DMS114 treated with DMSO at 0.1 percent for 48 hours (cell line): ENCODE data around the gene SLC9A1.

ENCODE experiments used
- DNase-seq: peaks from one replicate; lab custom pipeline; 2025; ENCODE audit not compliant: unreplicated experiment; lab: John Stamatoyannopoulos, UW

The SLC9A1 gene

DNA sequence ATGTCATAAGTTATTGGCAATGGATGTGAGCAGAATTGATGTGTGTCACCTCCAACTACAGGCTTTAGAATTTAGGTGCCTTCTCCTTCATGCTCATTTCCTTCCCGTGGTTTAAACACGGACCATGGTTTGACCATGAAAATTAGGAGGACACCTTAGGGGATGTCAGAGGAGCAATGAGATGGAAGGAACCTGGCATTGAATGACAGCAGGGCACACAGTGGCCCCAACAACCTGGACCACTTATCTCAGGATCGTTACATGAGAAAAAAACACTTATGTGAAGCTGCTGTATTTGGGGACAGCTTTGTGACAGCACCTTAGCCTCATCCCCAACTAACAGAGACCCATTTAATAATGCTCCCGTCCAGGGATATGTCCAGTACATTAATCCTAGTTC is 70.8 kb downstream of the SLC9A1 start:
- DNase-seq = no peak

DNA sequence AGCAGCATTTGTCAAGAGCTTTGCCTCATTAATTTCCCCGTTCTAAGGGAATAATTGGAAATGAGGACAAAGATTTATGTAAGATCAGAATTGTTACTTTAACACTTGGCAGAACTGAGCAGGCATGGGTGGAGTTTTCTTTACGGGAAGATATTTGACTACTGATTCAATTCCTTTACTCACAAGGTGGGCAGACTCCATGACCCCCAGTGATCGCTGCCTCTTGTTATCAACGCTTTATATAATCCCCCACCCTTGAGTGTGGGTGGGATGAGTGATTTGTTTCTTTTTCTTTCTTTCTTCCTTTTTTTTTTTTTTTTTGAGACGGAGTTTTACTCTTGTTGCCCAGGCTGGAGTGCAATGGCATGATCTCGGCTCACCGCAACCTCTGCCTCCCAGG is 77.0 kb downstream of the SLC9A1 start:
- no peak for DNase-seq

DNA sequence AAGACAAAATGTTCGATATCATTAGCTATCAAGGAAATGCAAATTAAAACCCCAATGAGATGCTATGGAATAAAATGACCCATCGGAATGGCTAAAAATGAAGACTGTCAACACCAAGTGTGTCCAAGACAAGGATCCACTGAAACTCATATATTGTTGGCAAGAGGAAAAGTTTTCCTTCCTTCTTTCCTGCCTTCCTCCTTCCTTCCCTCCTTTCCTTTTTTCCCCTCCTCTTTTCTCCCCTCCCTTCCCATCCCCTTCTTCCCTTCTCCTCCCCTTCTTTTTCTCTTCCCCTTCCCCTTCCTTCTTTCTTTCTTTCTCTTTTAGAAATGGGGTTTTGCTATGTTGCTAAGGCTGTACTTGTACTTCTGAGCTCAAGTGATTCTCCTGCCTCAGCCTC is 78.1 kb downstream of the SLC9A1 start:
- no peak for DNase-seq

DNA sequence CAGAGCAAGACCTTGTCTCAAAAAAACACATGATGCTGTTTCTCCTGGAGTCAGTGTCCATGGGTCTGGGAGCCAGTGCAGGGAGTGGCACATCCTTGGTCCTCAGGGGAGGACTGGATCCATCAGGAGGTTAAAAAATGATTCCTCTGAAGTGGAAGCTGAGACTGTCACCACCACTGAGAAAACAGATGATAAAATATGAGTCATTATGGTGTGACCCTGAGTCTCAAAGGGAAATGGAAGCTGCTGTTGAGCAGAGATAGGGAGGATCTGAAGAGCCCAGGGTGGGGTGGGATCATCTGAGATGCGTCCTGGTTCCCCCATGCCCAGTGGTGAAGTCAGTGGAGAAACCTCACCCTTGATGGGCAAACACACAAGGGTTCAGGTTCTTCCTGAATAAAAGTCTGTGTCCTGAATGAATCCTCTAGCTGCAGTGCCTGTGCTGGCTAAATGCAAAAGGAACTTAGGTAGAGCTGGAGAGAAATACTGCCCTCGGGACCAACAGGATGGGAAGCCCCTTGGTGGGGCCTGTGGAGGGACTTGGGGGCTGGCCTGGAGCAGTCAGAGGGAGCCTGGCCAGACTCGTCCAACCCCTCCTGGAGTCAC is 80.6 kb downstream of the SLC9A1 start:
- no peak for DNase-seq

- no peak for DNase-seq
Observed at GRCh38 chr1:27071049-27071416, 83.9 kb downstream of the SLC9A1 start.

- DNase-seq = no peak
Observed at GRCh38 chr1:27070390-27071048, 84.4 kb downstream of the SLC9A1 start.

DNA sequence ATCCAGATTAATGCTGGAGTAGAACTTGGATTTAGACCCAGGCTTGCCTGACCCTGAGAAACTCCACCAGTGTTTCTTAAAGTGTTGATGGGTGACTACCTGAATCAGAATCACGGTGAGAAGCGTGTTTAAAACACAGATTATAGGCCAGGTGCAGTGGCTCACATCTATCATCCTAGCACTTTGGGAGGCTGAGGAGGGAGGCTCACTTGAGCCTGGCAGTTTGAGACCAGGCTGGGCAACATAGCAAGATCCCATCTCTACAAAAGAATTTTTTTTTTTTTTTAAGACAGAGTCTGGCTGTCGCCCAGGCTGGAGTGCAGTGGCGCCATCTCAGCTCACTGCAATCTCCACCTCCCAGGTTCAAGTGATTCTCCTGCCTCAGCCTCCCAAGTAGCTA is 86.0 kb downstream of the SLC9A1 start:
- no peak for DNase-seq

DNA sequence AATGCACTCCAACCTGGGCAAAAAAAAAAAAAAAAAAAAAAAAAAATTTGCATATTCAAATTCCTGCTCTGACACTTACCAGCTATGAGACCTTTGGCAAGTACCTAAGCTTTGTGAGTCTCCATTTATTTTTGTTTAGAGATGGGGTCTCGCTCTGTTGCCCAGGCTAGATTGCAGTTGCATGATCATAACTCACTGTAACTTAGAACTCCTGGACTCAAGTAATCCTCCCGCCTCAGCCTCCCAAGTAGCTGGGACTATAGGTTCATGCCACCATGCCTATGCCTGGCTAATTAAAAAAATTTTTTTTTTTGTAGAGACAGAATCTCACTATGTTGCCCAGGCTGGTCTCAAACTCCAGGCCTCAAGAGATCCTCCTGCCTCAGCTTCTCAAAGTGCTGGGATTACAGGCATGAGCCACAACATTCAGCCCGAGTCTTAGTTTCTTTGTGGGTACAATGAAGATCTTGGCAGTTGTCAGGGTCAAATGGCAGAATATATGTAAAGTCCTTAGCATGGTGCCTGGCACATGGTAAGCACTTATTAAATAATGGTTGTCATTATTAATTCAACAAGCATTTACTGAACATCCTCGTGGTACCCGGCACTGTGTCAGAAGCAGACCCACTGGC is 88.8 kb downstream of the SLC9A1 start:
- no peak for DNase-seq

DNA sequence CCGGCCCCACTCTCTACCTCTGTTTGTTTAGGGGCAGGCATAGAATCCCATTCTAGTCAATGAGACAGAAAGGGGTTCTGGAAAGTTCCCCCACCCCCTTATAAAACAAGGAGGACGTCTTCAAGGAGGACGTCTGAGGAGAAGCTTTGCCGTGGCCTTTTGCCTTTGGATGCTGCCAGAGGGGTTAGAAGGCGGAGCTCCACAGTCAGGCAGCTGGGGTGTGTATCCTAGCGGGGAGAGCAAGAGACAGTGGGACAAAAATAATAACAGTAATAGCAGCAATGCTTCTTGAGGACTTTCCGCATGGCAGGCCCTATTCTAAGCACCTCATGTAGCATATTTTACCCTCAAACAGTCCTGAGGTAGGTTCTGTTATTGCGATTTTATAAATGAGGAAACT is 94.0 kb downstream of the SLC9A1 start:
- no peak for DNase-seq

- no peak for DNase-seq
Observed at GRCh38 chr1:27058966-27059669, 95.8 kb downstream of the SLC9A1 start.

DNA sequence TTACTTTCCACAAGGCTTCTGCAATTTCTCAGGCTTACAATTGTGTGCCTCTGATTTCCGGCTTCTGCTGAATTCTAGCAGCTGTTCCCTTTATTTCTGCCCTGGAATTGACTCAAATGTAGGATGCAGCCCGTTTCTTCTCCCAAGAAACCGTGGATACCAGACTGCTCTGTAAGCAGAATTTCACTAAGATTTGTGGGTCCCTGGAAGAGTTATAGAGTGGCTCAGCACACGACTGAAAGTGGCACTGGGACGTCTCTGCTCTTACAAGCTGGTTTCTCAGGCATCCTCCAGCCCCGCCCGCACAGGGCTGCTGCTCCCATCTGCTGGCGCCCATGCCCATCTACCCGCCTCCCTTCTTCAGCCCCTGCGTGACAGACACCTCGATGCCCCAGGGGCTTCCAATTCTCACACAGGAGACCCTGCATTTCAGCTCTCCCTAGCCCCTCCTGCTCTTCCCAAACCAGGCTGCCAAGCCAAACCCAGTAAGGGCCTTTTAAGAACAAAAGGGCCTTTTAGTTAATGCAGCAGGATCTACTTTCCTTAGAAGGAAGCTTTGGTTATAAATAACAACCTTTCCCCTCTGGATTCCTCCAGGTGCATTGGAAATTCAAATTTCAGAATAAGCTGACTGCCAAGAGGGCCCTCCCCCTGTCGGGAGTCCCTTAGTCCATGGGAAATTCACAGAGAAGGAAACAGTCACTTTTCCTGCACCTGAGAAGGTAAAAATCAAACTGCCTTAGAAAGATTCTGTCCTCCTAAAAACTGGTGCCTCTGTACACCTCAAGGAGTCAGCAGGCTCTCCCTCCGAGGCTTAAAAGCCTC is 96.9 kb downstream of the SLC9A1 start:
- DNase-seq = no peak

GRCh38 chr1:27057389-27057788 is 97.5 kb downstream of the SLC9A1 start:
- no peak for DNase-seq

DNA sequence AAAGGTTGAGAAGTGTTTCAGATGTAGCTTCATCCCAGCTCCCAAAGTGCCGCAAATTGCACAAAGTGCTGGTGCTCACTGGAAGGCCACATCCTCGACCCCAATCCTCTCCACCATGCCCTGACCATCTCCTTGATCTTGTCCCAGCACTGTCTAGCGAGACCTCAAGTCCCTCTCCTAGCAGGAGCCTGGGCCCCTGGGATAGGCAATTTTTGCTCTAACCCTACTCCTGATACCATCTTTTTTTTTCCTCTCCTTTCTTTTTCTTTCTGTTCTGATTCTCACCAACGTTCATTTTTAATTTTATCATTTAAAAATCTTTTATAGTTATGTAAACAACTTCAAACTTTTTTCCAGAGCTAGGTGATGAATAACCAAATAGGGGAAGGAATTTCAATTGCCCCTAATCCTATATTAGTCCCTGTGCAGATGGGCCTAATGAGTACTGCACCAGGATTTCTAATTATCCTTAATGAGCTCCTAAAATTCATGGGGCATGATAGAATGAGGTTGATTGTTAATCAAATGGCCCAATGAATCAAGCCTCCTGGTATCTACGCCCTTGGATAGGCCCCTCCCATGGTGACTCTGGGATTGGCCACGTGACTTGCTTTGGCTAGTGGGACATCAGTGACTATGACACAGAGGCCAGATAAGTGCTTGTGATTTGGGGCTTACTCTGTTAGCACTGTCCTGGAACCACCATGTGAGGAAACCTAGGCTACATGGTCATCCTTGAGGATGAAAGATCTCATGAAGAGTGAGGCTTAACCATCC is 100.8 kb downstream of the SLC9A1 start:
- DNase-seq = no peak

GRCh38 chr1:27052527-27052926 is 102.4 kb downstream of the SLC9A1 start:
- DNase-seq = no peak

GRCh38 chr1:27049607-27050006 is 105.3 kb downstream of the SLC9A1 start:
- DNase-seq = no peak

DNA sequence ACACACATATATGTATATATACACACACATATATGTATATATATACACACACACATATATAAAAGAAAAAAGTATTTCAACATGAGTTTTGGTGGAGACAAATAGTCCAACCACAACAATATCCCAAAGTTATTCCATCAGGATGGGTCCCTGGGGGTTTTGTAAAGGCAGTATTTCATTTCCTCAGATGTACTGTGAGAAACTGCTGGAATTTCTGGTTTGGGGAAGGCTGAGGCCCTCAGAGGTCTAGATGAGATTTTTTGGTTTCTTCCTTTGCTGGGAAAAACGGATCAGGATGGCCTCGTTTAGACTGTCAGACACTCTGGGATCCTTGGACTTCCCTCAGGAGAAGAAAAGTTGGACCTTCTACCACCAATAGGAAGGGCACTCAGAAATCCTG is 105.8 kb downstream of the SLC9A1 start:
- no peak for DNase-seq
